ENCODE results near the gene UAP1L1. TPM values are rescaled to one million over a fixed set of nuclear protein-coding genes. Genes with fewer than 3 reads are reported as not detected.
"Not testable (repeated sequence)": the region's sequence is repeated elsewhere in the genome, so short reads cannot be mapped to it uniquely, and the experiment has no call there.

UAP1L1 gene
- total RNA-seq, 4 donors from 2014 or later: 8.1 to 20.7 (median 12.3) TPM

- Histone ChIP-seq H3K27ac (peak overlapping the region in 1 of 4 donors; percentile 87), H3K4me1 (peaks cover 0 to 64% (median 53%) of the 10 kb centered on the region in 4 donors), H3K36me3 (no peaks in the 10 kb centered on the region), H3K9me3 (no peaks in the 10 kb centered on the region), H3K4me3 (no peak overlapping the region), H3K27me3 (no peaks in the 10 kb centered on the region)
- WGBS, 2 donors: 87 to 89% methylated on average over 40 to 60 of the region's 65 CpGs
- DNase-seq (ENCODE audit: low spot score in 2 of 2): no peak
- TF ChIP-seq POLR2A (IDR thresholded peaks at IDR 0.05) (no peak), CTCF (IDR thresholded peaks at IDR 0.05) (no peak)
These were observed 46.5 kb upstream of the UAP1L1 start for GRCh38 chr9:137030538-137031527.

GRCh38 chr9:137031904-137032640 lies 45.2 kb upstream of the UAP1L1 start, which contains the start of gene FUT7:
Gene FUT7, minus strand, starts transcription at chr9:137032088. Its CDS starts 97 bp downstream, at chr9:137031991.
- Histone ChIP-seq H3K27me3 (no peaks in the 10 kb centered on the region), H3K36me3 (peaks cover 0 to 1% (median 0%) of the 10 kb centered on the region in 3 donors), H3K4me3 (peak within 1 kb of the TSS in 1 of 4 donors; percentile 4), H3K9me3 (no peaks in the 10 kb centered on the region), H3K27ac (peak within 1 kb of the TSS in 2 of 4 donors; percentile 5 to 66), H3K4me1 (peaks cover 0 to 52% (median 41%) of the 10 kb centered on the region in 4 donors)
- DNase-seq (ENCODE audit: low spot score in 2 of 2): no peak
- WGBS, 2 donors: 52 to 63% methylated on average over 10 to 16 of the region's 16 CpGs
- TF ChIP-seq POLR2A (IDR thresholded peaks at IDR 0.05) (no peak), CTCF (IDR thresholded peaks at IDR 0.05) (no peak), EP300 (IDR thresholded peaks at IDR 0.05) (no peak)

- Histone ChIP-seq H3K36me3 (peaks cover 0 to 9% (median 0%) of the 10 kb centered on the region in 3 donors), H3K9me3 (no peaks in the 10 kb centered on the region), H3K27ac (peak overlapping the region in 1 of 4 donors; percentile 66), H3K4me1 (peaks cover 0 to 47% (median 35%) of the 10 kb centered on the region in 4 donors), H3K27me3 (no peaks in the 10 kb centered on the region), H3K4me3 (peak overlapping the region in 1 of 4 donors; percentile 39)
- WGBS, 2 donors: 75 to 84% methylated on average over 9 to 10 of the region's 10 CpGs
- TF ChIP-seq EP300 (IDR thresholded peaks at IDR 0.05) (peak in 1 of 2 donors; percentile 24), CTCF (IDR thresholded peaks at IDR 0.05) (no peak)
- DNase-seq (ENCODE audit: low spot score in 2 of 2): no peak
These were observed 44.5 kb upstream of the UAP1L1 start for GRCh38 chr9:137032858-137033257.

GRCh38 chr9:137033481-137033880 lies 43.8 kb upstream of the UAP1L1 start:
- DNase-seq (ENCODE audit: low spot score in 2 of 2); H3K9me3 ChIP-seq; H3K27me3 ChIP-seq; H3K27ac ChIP-seq: not testable (repeated sequence)
- H3K36me3 ChIP-seq: peaks cover 0 to 15% (median 0%) of the 10 kb centered on the region in 3 donors
- WGBS, 2 donors: 93 to 95% methylated on average over 5 of the region's 5 CpGs
- H3K4me3 ChIP-seq: peak overlapping the region in 1 of 4 donors; percentile 39
- H3K4me1 ChIP-seq: peaks cover 0 to 46% (median 33%) of the 10 kb centered on the region in 4 donors

- H3K36me3 ChIP-seq: peaks cover 0 to 22% (median 0%) of the 10 kb centered on the region in 3 donors
- H3K9me3 ChIP-seq: no peaks in the 10 kb centered on the region
- peak overlapping the region in 1 of 4 donors; percentile 7 for H3K27ac ChIP-seq
- H3K4me1 ChIP-seq: peaks cover 0 to 39% (median 26%) of the 10 kb centered on the region in 4 donors
- no peak for DNase-seq (ENCODE audit: low spot score in 2 of 2)
- 46 to 62% methylated on average over 8 to 11 of the region's 15 CpGs for WGBS, 2 donors
- peak overlapping the region in 1 of 4 donors; percentile 39 for H3K4me3 ChIP-seq
- H3K27me3 ChIP-seq: no peaks in the 10 kb centered on the region
- TF ChIP-seq CTCF (IDR thresholded peaks at IDR 0.05) (no peak), POLR2A (IDR thresholded peaks at IDR 0.05) (no peak), EP300 (IDR thresholded peaks at IDR 0.05) (no peak)
These were observed 43.1 kb upstream of the UAP1L1 start for GRCh38 chr9:137034039-137034708.

All from tibial nerve (tissue), 4 donors.